ENCODE data around the gene ENTR1.
"Not testable (repeated sequence)": the region's sequence is repeated elsewhere in the genome, so short reads cannot be mapped to it uniquely, and the experiment has no call there.

DNA sequence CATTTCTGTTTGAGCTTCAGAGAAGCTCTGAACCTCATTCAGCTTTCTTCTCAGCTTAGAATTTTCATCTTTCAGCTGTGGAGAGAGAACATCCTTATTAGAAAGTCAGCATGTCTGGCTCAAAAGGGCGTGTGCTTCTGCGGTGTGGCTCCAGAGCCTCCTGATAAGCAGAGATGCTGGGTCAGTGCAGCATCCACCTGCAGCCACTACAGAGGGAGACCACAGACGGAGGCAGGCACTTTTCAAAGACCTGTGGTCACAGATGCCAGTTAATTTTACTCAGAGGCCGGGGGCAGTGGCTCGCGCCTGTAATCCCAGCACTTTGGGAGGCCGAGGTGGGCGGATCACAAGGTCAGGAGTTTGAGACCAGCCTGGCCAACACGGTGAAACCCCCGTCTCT is 4.5 kb downstream of the ENTR1 start:
- not testable (repeated sequence) for TF ChIP-seq CTCF, EZH2phosphoT487, EZH2 (IDR thresholded peaks at IDR 0.05)
